ENCODE measurements around the gene MVB12B. TPM values are rescaled to one million over a fixed set of nuclear protein-coding genes. Genes with fewer than 3 reads are reported as not detected.

The MVB12B gene
- total and polyA plus RNA-seq, 2 of the 13 experiments (the other 11 are each of a cell fraction or from before 2014, with no cell fraction given), result 12.1 to 30.1 TPM

DNA sequence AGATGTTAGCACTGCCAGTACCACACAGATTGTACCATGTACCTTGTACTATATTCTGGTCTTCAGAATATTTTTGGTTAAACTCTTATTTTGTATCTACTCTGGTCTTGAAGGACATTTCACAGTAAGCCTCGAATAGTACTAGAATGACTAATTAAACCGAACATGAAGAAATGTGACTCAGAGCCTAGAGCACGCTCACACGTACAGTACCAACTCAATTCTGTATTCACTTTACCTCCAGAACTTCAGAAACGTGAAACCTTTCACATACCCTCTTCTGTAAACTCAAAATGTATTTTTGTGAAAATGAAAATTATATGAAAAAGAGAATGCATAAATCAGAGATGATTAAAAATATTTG lies 112.8 kb downstream of the MVB12B start:
- DNase-seq (ENCODE audit: low spot score) (no peak), FAIRE-seq (no peak), ATAC-seq (no peak)
- no peak overlapping the region for H3K4me3 ChIP-seq (replicated peaks in 1 of 3; ENCODE audit: insufficient read depth in 1 of 3, low read depth in 2 of 3, low read length in 3 of 3)
- H3K4me2 ChIP-seq (ENCODE audit: low read depth, low read length), result no peak overlapping the region
- intact Hi-C loops (cut with micrococcal nuclease; ENCODE audit: unreplicated experiment) (no loop called here), in situ Hi-C loops (cut with HindIII; ENCODE audit: extremely low pct_ligation_motif_present, low pct_unique_long_range_greater_than_20kb) (no loop called here)
- H3K27ac ChIP-seq (ENCODE audit: extremely low read length, insufficient read depth, low read length), result no peak overlapping the region
- no peaks in the 10 kb centered on the region for H3K79me2 ChIP-seq (ENCODE audit: insufficient read depth, low read length)
- TF ChIP-seq ZNF121 (CRISPR knock-in tag; IDR thresholded peaks at IDR 0.05) (no peak), CBX5 (CRISPR knock-in tag; IDR thresholded peaks at IDR 0.05; ENCODE audit: borderline replicate concordance) (no peak), EP300 (IDR thresholded peaks at IDR 0.05; ENCODE audit: low read depth in 2 of 2, low read length in 2 of 2) (no peak), EP300 (CRISPR knock-in tag; IDR thresholded peaks at IDR 0.05; ENCODE audit: borderline replicate concordance) (no peak), SP5 (CRISPR knock-in tag; IDR thresholded peaks at IDR 0.05; ENCODE audit: borderline replicate concordance, low read depth) (no peak), ZSCAN9 (CRISPR knock-in tag; IDR thresholded peaks at IDR 0.05; ENCODE audit: borderline replicate concordance) (no peak)
- TF ChIP-seq, protein P1, sequence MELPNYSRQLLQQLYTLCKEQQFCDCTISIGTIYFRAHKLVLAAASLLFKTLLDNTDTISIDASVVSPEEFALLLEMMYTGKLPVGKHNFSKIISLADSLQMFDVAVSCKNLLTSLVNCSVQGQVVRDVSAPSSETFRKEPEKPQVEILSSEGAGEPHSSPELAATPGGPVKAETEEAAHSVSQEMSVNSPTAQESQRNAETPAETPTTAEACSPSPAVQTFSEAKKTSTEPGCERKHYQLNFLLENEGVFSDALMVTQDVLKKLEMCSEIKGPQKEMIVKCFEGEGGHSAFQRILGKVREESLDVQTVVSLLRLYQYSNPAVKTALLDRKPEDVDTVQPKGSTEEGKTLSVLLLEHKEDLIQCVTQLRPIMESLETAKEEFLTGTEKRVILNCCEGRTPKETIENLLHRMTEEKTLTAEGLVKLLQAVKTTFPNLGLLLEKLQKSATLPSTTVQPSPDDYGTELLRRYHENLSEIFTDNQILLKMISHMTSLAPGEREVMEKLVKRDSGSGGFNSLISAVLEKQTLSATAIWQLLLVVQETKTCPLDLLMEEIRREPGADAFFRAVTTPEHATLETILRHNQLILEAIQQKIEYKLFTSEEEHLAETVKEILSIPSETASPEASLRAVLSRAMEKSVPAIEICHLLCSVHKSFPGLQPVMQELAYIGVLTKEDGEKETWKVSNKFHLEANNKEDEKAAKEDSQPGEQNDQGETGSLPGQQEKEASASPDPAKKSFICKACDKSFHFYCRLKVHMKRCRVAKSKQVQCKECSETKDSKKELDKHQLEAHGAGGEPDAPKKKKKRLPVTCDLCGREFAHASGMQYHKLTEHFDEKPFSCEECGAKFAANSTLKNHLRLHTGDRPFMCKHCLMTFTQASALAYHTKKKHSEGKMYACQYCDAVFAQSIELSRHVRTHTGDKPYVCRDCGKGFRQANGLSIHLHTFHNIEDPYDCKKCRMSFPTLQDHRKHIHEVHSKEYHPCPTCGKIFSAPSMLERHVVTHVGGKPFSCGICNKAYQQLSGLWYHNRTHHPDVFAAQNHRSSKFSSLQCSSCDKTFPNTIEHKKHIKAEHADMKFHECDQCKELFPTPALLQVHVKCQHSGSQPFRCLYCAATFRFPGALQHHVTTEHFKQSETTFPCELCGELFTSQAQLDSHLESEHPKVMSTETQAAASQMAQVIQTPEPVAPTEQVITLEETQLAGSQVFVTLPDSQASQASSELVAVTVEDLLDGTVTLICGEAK (IDR thresholded peaks at IDR 0.05), result no peak
- TF ChIP-seq, protein P1 (CRISPR knock-in tag; IDR thresholded peaks at IDR 0.05), result no peak
- TF ChIP-seq, protein P2, sequence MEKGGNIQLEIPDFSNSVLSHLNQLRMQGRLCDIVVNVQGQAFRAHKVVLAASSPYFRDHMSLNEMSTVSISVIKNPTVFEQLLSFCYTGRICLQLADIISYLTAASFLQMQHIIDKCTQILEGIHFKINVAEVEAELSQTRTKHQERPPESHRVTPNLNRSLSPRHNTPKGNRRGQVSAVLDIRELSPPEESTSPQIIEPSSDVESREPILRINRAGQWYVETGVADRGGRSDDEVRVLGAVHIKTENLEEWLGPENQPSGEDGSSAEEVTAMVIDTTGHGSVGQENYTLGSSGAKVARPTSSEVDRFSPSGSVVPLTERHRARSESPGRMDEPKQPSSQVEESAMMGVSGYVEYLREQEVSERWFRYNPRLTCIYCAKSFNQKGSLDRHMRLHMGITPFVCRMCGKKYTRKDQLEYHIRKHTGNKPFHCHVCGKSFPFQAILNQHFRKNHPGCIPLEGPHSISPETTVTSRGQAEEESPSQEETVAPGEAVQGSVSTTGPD (CRISPR knock-in tag; IDR thresholded peaks at IDR 0.05), result no peak
- TF ChIP-seq, protein P3, sequence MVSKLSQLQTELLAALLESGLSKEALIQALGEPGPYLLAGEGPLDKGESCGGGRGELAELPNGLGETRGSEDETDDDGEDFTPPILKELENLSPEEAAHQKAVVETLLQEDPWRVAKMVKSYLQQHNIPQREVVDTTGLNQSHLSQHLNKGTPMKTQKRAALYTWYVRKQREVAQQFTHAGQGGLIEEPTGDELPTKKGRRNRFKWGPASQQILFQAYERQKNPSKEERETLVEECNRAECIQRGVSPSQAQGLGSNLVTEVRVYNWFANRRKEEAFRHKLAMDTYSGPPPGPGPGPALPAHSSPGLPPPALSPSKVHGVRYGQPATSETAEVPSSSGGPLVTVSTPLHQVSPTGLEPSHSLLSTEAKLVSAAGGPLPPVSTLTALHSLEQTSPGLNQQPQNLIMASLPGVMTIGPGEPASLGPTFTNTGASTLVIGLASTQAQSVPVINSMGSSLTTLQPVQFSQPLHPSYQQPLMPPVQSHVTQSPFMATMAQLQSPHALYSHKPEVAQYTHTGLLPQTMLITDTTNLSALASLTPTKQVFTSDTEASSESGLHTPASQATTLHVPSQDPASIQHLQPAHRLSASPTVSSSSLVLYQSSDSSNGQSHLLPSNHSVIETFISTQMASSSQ (IDR thresholded peaks at IDR 0.05; ENCODE audit: low read depth), result no peak
- TF ChIP-seq, protein P3 (CRISPR knock-in tag; IDR thresholded peaks at IDR 0.05; ENCODE audit: borderline replicate concordance), result no peak
- ChIA-PET CTCF (ENCODE audit: low intra/inter-chr PET ratio, low total read pairs) (no interaction called here), POLR2A (no interaction called here)
- no peaks in the 10 kb centered on the region for H4K20me1 ChIP-seq (ENCODE audit: insufficient read depth, low read length)
- no TSS peak for BruUV-seq (replicated peaks)
- no peaks in the 10 kb centered on the region for H3K4me1 ChIP-seq (ENCODE audit: insufficient read depth, low read length)
- peaks cover 12 to 13% of the 10 kb centered on the region in 2 experiments; a peak in 4 of 5 replicates for H3K36me3 ChIP-seq (replicated peaks in 1 of 2; ENCODE audit: control insufficient read depth in 1 of 2, insufficient read depth in 2 of 2, low read length in 2 of 2)
- no peaks in the 10 kb centered on the region for H3K9me3 ChIP-seq (ENCODE audit: low read length)
- WGBS (ENCODE audit: low lambda C conversion rate), result 93% methylated on average over 5 of the region's 5 CpGs
- H3K27me3 ChIP-seq (ENCODE audit: control insufficient read depth in 1 of 2, insufficient read depth in 2 of 2, low read length in 2 of 2), result no peaks in the 10 kb centered on the region
- H2AFZ ChIP-seq (ENCODE audit: low read length), result no peak overlapping the region
- H3K9ac ChIP-seq (ENCODE audit: insufficient read depth, low read depth, low read length), result no peak overlapping the region
